SU-DHL-6 (cell line): ENCODE measurements around the gene HSF2BP.

Source experiments
- H2AFZ ChIP-seq: fragments of 200-600 bp; sonication (generic); 2 replicates; pipeline ENCODE4 v1.6.1; 2014; ENCODE audit warnings: low read depth, mild to moderate bottlenecking, moderate library complexity, mixed read lengths, antibody characterized with exemption, low read length; ENCODE audit not compliant: severe bottlenecking
- H3F3A ChIP-seq: fragments of 200-600 bp; shearing (Covaris generic); 2 replicates; pipeline ENCODE4 v1.6.0; 2016; ENCODE audit warnings: antibody characterized with exemption, mild to moderate bottlenecking; ENCODE audit not compliant: insufficient read depth
- H3K27ac ChIP-seq: fragments of 200-600 bp; sonication (generic); 2 replicates; pipeline ENCODE4 v1.5.1; 2016; ENCODE audit warnings: low read depth, mild to moderate bottlenecking, low read length, moderate library complexity, mixed read lengths
- H3K27me3 ChIP-seq: fragments of 200-600 bp; sonication (generic), shearing (Covaris generic); 2 replicates; pipeline ENCODE4 v1.6.0; 2014; ENCODE audit warnings: mild to moderate bottlenecking, low read length
- H3K36me3 ChIP-seq: fragments of 200-600 bp; sonication (generic); 2 replicates; pipeline ENCODE4 v1.6.1; 2014; ENCODE audit warnings: mild to moderate bottlenecking, low read length, mixed read lengths
- H3K4me2 ChIP-seq: fragments of 300-600, 200-600 bp; shearing (Covaris generic), sonication (generic); 2 replicates; pipeline ENCODE4 v1.6.0; 2014; ENCODE audit warnings: low read length, low read depth, mild to moderate bottlenecking; ENCODE audit not compliant: poor library complexity, severe bottlenecking
- H3K4me3 ChIP-seq: fragments of 200-600 bp; sonication (generic); 2 replicates; pipeline ENCODE4 v1.5.1; 2014; ENCODE audit warnings: antibody characterized with exemption, low read length, mild to moderate bottlenecking, mixed read lengths; ENCODE audit not compliant: insufficient read depth, poor library complexity, severe bottlenecking
- H3K79me2 ChIP-seq: fragments of 200-600 bp; sonication (generic); 2 replicates; pipeline ENCODE4 v1.6.1; 2014; ENCODE audit warnings: mild to moderate bottlenecking, low read length, moderate library complexity; ENCODE audit not compliant: insufficient read depth
- H3K9ac ChIP-seq: fragments of 200-600 bp; sonication (generic); 2 replicates; pipeline ENCODE4 v1.7.0; 2014; ENCODE audit warnings: mild to moderate bottlenecking, low read length
- H3K9me2 ChIP-seq: fragments of 200-600 bp; sonication (generic); replicated peaks from 2 replicates; pipeline ENCODE4 v1.6.1; 2014; ENCODE audit warnings: low read length; ENCODE audit not compliant: insufficient read depth
- H3K9me3 ChIP-seq: fragments of 200-600 bp; sonication (generic); 2 replicates; pipeline ENCODE4 v1.6.1; 2014; ENCODE audit warnings: low read length, mixed read lengths; ENCODE audit not compliant: insufficient read depth
- H4K20me1 ChIP-seq: fragments of 200-600 bp; sonication (generic); 2 replicates; pipeline ENCODE4 v1.6.1; 2014; ENCODE audit warnings: low read depth, mild to moderate bottlenecking, antibody characterized with exemption, low read length, moderate library complexity, mixed read lengths
- EZH2phosphoT487 ChIP-seq: fragments of 200-600 bp; sonication (generic), shearing (Covaris generic); conservative IDR thresholded peaks from 2 replicates; pipeline ENCODE4 v1.6.1; 2018; ENCODE audit warnings: mild to moderate bottlenecking, antibody characterized with exemption, low read length, moderate library complexity, mixed read lengths
- TF ChIP-seq, protein P1 (sequence below): fragments of 200-600 bp; sonication (generic); IDR thresholded peaks from one replicate; pipeline ENCODE4 v1.5.1; 2017; ENCODE audit warnings: antibody characterized with exemption, mild to moderate bottlenecking, low read length, moderate library complexity; ENCODE audit not compliant: insufficient read depth, poor library complexity, severe bottlenecking

HSF2BP gene

DNA sequence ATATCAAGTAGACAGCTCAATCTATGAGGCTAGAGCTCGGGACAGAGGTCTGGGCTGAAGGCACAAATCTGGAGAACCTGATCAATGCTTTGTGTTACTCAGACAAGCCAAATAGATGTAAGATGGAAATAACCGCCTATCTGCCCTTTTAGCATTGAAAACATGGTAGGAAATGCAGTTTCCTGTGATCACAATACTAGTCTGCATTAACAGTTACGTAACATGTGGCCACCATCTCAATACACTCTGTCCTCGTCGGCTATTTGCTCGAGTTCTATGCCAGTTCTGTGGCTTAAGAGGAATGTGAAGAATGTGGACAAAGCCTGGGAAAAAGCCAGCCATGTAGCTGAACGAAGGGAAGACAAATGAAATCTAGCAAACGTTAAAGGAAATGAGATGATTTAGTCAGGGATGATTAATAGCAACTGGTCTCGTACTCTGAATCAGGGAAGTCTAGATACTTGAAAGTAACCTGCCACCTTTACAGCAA is 73.3 kb downstream of the HSF2BP start:
- TF ChIP-seq EZH2phosphoT487 = no peak
- no peaks in the 10 kb centered on the region; the same call in 1 of the 2 replicates for H3K27me3 ChIP-seq
- no peaks in the 10 kb centered on the region; the same call in 1 of the 2 replicates for H4K20me1 ChIP-seq
- no peak overlapping the region for H3K27ac ChIP-seq
- H3K9me2 ChIP-seq = no peaks in the 10 kb centered on the region
- no peak overlapping the region for H3K4me2 ChIP-seq
- H3K4me3 ChIP-seq = no peak overlapping the region
- H3K9ac ChIP-seq = no peak overlapping the region
- no peaks in the 10 kb centered on the region for H3K79me2 ChIP-seq
- no peaks in the 10 kb centered on the region for H3K36me3 ChIP-seq
- no peak overlapping the region for H2AFZ ChIP-seq
- no peaks in the 10 kb centered on the region for H3K9me3 ChIP-seq
- no peaks in the 10 kb centered on the region for H3F3A ChIP-seq

DNA sequence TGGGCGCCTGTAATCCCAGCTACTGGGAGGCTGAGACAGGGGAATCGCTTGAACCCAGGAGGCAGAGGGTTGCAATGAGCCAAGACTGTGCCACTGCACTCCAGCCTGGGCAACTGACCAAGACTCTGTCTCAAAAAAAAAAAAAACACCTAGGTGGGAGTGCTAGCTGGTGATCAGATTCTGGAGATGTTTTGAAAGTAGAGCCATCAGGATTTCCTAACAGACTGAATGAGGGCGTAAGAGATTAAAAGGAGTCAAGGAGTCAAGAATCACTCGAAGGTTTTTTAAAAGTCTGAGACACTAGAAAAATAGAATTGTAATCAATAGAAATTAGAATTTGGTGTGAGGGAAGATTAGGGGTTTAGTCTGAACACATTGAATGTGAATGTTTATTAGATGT is 73.8 kb downstream of the HSF2BP start:
- H3K79me2 ChIP-seq = no peaks in the 10 kb centered on the region
- H3K36me3 ChIP-seq = no peaks in the 10 kb centered on the region
- no peaks in the 10 kb centered on the region for H3F3A ChIP-seq
- no peak overlapping the region for H2AFZ ChIP-seq
- TF ChIP-seq, protein P1, sequence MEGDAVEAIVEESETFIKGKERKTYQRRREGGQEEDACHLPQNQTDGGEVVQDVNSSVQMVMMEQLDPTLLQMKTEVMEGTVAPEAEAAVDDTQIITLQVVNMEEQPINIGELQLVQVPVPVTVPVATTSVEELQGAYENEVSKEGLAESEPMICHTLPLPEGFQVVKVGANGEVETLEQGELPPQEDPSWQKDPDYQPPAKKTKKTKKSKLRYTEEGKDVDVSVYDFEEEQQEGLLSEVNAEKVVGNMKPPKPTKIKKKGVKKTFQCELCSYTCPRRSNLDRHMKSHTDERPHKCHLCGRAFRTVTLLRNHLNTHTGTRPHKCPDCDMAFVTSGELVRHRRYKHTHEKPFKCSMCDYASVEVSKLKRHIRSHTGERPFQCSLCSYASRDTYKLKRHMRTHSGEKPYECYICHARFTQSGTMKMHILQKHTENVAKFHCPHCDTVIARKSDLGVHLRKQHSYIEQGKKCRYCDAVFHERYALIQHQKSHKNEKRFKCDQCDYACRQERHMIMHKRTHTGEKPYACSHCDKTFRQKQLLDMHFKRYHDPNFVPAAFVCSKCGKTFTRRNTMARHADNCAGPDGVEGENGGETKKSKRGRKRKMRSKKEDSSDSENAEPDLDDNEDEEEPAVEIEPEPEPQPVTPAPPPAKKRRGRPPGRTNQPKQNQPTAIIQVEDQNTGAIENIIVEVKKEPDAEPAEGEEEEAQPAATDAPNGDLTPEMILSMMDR = no peak
- no peak for TF ChIP-seq EZH2phosphoT487
- no peaks in the 10 kb centered on the region; the same call in 1 of the 2 replicates for H3K27me3 ChIP-seq
- H4K20me1 ChIP-seq = no peaks in the 10 kb centered on the region
- H3K9ac ChIP-seq = no peak overlapping the region
- H3K4me2 ChIP-seq = no peak overlapping the region
- no peaks in the 10 kb centered on the region for H3K9me2 ChIP-seq
- H3K27ac ChIP-seq = no peak overlapping the region
- no peaks in the 10 kb centered on the region for H3K9me3 ChIP-seq
- no peak overlapping the region for H3K4me3 ChIP-seq

DNA sequence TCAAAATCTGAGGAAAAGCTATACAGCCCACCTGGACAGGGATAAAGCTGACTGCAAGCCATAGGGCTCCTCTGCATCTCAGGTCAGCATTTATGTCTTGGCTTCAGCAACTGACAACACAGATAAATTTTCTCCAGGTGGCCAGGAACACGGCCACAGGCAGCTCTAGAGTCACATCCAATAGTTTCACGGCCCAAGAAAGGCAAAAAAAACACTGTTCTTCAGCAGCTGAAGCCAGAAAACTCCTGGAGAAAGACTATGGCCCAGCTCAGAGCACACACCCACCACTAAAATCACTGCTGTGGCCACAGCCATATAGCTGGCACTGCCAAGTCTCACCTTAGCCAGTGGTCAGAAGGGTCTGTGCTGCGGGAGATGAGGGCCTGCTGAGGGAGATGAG is 77.8 kb downstream of the HSF2BP start:
- H3K4me2 ChIP-seq = no peak overlapping the region
- no peak overlapping the region for H3K4me3 ChIP-seq

DNA sequence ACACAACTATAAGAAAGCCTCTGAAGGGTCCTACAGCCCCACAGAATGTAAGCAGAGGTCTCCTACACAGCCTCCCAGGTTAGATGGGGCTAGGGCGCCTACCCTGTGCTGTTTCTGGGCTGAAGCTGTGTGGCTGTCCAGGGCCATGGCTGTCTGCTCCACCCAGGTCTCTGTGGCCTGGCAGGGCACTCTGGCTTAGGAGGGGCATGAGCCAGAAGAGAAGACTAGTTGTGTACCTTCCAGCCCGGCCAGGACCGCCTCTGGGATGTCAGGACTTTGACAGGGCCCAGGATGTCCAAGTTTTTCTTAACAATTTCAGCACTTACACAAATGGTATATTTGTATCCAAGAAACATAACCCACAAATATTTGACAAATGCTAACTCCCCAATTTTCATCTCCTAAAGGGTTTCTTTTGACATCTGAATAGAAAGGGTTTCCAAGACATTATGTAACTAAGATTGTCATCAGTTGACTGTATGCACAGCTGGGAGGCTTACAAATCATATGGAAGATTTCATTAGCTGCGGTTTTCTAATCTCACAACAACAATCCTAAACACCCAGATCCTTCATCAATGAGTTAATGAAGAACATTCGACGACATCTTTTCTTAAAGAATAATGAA is 80.5 kb downstream of the HSF2BP start:
- no peak overlapping the region for H3K27ac ChIP-seq
- no peaks in the 10 kb centered on the region for H3K79me2 ChIP-seq
- no peaks in the 10 kb centered on the region for H3F3A ChIP-seq
- H3K9ac ChIP-seq = no peak overlapping the region
- no peak overlapping the region for H3K4me2 ChIP-seq
- no peaks in the 10 kb centered on the region for H3K9me3 ChIP-seq
- no peak overlapping the region for H3K4me3 ChIP-seq
- H3K9me2 ChIP-seq = no peaks in the 10 kb centered on the region
- no peaks in the 10 kb centered on the region for H4K20me1 ChIP-seq
- no peaks in the 10 kb centered on the region for H3K27me3 ChIP-seq
- TF ChIP-seq EZH2phosphoT487 = no peak
- TF ChIP-seq, protein P1 = no peak
- no peaks in the 10 kb centered on the region for H3K36me3 ChIP-seq
- H2AFZ ChIP-seq = no peak overlapping the region

More for the DNA sequence above, 77.8 kb downstream of the HSF2BP start:
- Histone ChIP-seq H3K27me3 (no peaks in the 10 kb centered on the region), H3K9me2 (no peaks in the 10 kb centered on the region), H3K9ac (no peak overlapping the region), H3K36me3 (no peaks in the 10 kb centered on the region), H2AFZ (no peak overlapping the region), H3K79me2 (no peaks in the 10 kb centered on the region), H3K27ac (no peak overlapping the region), H3F3A (no peaks in the 10 kb centered on the region), H3K9me3 (no peaks in the 10 kb centered on the region), H4K20me1 (no peaks in the 10 kb centered on the region)
- no peak for TF ChIP-seq EZH2phosphoT487
- TF ChIP-seq, protein P1 = no peak
